ENCODE data around the gene LSR. TPM values are rescaled to one million over a fixed set of nuclear protein-coding genes. Genes with fewer than 3 reads are reported as not detected.

LSR gene
- total and polyA plus RNA-seq, 7 donors, result 1.7 to 5.2 (median 2.4) TPM

DNA sequence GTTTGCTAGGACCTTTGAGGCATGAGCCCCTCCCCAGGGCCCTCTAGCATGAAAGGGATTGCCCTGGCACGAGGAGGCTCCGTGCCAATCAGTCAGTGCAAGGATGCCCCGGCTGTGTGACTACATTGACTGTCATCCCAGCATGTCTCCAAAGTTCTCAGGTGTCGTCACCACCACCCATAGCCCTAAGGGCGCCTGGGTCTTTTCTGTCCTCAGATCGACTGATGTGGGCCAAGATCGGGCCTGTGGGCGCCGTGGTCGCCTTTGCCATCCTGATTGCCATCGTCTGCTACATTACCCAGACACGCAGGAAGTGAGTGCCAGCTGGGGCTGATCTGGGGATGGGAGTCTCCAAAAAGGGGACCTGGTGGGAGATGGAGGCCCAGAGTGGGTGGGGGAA lies 61.5 kb downstream of the LSR start:
- Histone ChIP-seq H3K27ac (no peak overlapping the region), H3K4me3 (no peak overlapping the region), H3K4me1 (no peaks in the 10 kb centered on the region), H3K36me3 (ENCODE audit: insufficient read depth in 1 of 2, low read depth in 1 of 2) (no peaks in the 10 kb centered on the region), H3K9me3 (no peaks in the 10 kb centered on the region), H3K27me3 (ENCODE audit: insufficient read depth in 3 of 3, low read length in 2 of 3) (peaks cover 0 to 13% (median 9%) of the 10 kb centered on the region in 3 donors)
- 83 to 91% (median 87%) methylated on average over 12 of the region's 12 CpGs for WGBS, 3 donors
- no peak for ATAC-seq
- TF ChIP-seq CTCF (IDR thresholded peaks at IDR 0.05), result no peak
- intact Hi-C loops (cut with DNase I), result no loop called here
- DNase-seq, result peak in 1 of 2 donors; percentile 3

DNA sequence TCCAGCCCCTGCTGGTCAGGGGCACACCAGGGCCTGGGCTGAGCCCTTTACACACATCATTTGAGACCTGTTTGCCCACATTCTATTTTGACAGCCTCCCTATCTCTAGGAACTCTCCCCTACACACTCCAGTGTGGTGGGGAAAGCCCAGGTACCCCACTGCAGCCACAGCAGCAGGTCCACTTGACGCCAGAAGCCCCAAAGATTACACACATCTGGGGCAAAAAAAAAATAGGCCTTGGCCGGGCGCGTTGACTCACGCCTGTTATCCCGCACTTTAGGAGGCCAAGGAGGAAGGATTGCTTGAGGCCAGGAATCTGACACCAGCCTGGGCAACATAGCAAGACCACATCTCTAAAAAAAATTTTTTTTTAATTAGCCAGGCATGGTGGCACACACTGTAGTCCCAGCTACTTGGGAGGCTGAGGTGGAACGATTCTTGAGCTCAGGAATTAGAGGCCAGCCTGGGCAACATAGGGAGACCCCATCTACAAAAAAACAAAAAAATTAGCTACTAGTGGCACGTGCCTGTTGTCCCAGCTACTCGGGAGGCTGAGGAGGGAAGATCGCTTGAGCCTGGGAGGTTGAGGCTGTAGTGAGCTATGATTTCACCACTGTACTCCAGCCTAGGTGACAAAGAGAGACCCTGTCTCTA lies 62.1 kb downstream of the LSR start:
- peaks cover 0 to 15% (median 9%) of the 10 kb centered on the region in 3 donors for H3K27me3 ChIP-seq (ENCODE audit: insufficient read depth in 3 of 3, low read length in 2 of 3)
- H3K36me3 ChIP-seq (ENCODE audit: insufficient read depth in 1 of 2, low read depth in 1 of 2), result no peaks in the 10 kb centered on the region
- ATAC-seq (no peak), DNase-seq (no peak)
- intact Hi-C loops (cut with DNase I), result no loop called here
- no peak overlapping the region for H3K27ac ChIP-seq
- H3K4me3 ChIP-seq, result no peak overlapping the region
- H3K4me1 ChIP-seq, result no peaks in the 10 kb centered on the region
- WGBS, 3 donors, result 87 to 88% (median 88%) methylated on average over 10 of the region's 10 CpGs
- H3K9me3 ChIP-seq, result no peaks in the 10 kb centered on the region
- TF ChIP-seq CTCF (IDR thresholded peaks at IDR 0.05), result no peak

DNA sequence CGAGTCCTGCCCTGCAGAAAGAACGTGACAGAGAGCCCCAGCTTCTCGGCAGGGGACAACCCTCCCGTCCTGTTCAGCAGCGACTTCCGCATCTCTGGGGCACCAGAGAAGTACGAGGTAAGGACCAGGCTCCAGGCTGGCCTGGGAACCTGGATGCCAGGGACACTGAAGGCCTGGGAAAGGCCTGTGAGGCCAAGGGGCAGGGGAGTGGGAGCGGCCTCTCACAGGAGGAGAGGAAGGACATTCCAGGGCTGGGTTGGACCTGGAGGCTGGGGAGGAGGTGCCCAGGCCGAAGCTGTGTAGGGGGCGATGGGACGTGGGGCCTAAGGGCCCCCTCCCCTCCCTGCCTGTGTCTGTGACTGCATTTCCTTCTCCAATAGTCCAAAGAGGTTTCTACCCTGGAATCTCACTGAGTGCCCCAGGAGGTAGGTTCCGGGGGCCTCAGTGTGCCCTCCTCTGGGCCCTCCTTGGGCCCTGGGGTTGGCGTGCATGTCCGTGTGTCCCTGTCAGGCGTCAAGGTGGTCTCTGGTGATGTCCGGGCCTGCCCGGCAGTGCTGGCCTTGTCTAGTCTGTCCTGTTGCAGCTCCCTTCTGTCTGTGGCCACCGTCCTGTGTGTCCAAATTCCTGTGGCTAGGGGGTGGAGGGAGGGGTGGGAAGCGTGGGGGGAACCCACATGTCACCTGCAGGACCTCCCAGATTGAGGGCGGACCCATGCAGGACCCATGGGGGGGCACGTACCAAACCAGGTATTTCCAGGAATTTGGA lies 63.3 kb downstream of the LSR start:
- H3K4me1 ChIP-seq, result no peaks in the 10 kb centered on the region
- no peaks in the 10 kb centered on the region for H3K36me3 ChIP-seq (ENCODE audit: insufficient read depth in 1 of 2, low read depth in 1 of 2)
- intact Hi-C loops (cut with DNase I), result no loop called here
- ATAC-seq, result no peak
- peaks cover 0 to 17% (median 11%) of the 10 kb centered on the region in 3 donors for H3K27me3 ChIP-seq (ENCODE audit: insufficient read depth in 3 of 3, low read length in 2 of 3)
- WGBS, 3 donors, result 84 to 88% (median 86%) methylated on average over 20 to 21 of the region's 21 CpGs
- no peak for DNase-seq
- no peaks in the 10 kb centered on the region for H3K9me3 ChIP-seq
- TF ChIP-seq CTCF (IDR thresholded peaks at IDR 0.05), result no peak
- no peak overlapping the region for H3K27ac ChIP-seq
- no peak overlapping the region for H3K4me3 ChIP-seq

DNA sequence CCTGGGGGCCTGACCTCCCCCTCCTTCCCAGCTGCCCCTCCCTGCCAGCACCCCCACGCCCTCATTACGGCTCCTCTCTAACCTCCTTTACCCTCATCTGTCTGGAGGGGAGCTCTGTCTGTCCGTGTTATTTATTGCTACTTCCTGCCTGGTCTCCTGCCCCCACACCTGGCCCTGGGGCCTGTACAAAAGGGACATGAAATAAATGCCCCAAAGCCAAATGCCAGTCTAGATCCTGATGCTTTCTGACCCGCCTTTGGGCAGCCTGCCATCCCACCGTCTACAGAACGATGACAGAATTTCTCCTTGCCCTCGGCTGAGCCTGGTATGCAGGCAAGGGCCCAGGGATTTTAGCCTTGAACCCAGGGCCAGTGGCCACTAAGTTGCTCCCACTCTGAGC lies 64.8 kb downstream of the LSR start:
- DNase-seq (peak in 1 of 2 donors; percentile 39), ATAC-seq (no peak)
- Histone ChIP-seq H3K27me3 (ENCODE audit: insufficient read depth in 3 of 3, low read length in 2 of 3) (peaks cover 0 to 17% (median 8%) of the 10 kb centered on the region in 3 donors), H3K36me3 (ENCODE audit: insufficient read depth in 1 of 2, low read depth in 1 of 2) (no peaks in the 10 kb centered on the region), H3K9me3 (no peaks in the 10 kb centered on the region), H3K4me3 (no peak overlapping the region), H3K27ac (no peak overlapping the region), H3K4me1 (no peaks in the 10 kb centered on the region)
- intact Hi-C loops (cut with DNase I), result no loop called here
- WGBS, 3 donors, result 18 to 25% (median 24%) methylated on average over 5 to 7 of the region's 7 CpGs
- TF ChIP-seq CTCF (IDR thresholded peaks at IDR 0.05), result no peak
